ENCODE measurements around the gene ST8SIA2. TPM values are rescaled to one million over a fixed set of nuclear protein-coding genes. Genes with fewer than 3 reads are reported as not detected.

ST8SIA2 gene
- polyA plus RNA-seq, 1 of the 3 experiments (the other 2 are of a cell fraction), result 0.05 TPM

GRCh38 chr15:92480361-92480760, 86.7 kb downstream of the ST8SIA2 start:
- WGBS (ENCODE audit: low lambda C conversion rate), result 20% methylated on average over 4 of the region's 4 CpGs
- H3K9ac ChIP-seq, result no peak overlapping the region
- TF ChIP-seq NFIC (IDR thresholded peaks at IDR 0.05; ENCODE audit: borderline replicate concordance) (no peak), FOXJ3 (CRISPR knock-in tag; IDR thresholded peaks at IDR 0.05) (no peak), RAD21 (IDR thresholded peaks at IDR 0.05; ENCODE audit: low read length) (no peak), MAX (IDR thresholded peaks at IDR 0.05; ENCODE audit: low read depth) (no peak), POLR2AphosphoS5 (IDR thresholded peaks at IDR 0.05; ENCODE audit: low read depth, low read length) (no peak), JUND (IDR thresholded peaks at IDR 0.05) (no peak), TAF1 (IDR thresholded peaks at IDR 0.05; ENCODE audit: borderline replicate concordance, low read depth, low read length) (no peak), YY1 (IDR thresholded peaks at IDR 0.05; ENCODE audit: low read depth) (no peak), USF2 (IDR thresholded peaks at IDR 0.05; ENCODE audit: borderline replicate concordance, low read depth, low read length) (no peak), RCOR1 (IDR thresholded peaks at IDR 0.05; ENCODE audit: low read length) (no peak), CHD2 (IDR thresholded peaks at IDR 0.05; ENCODE audit: low read length, partially characterized antibody) (no peak), ELF1 (IDR thresholded peaks at IDR 0.05) (no peak), EZH2phosphoT487 (IDR thresholded peaks at IDR 0.05; ENCODE audit: borderline replicate concordance, low read depth) (no peak), SMC3 (IDR thresholded peaks at IDR 0.05; ENCODE audit: low read depth, low read length) (no peak), TEAD4 (IDR thresholded peaks at IDR 0.05; ENCODE audit: borderline replicate concordance, insufficient read depth) (no peak), MEF2A (IDR thresholded peaks at IDR 0.05; ENCODE audit: borderline replicate concordance, low read depth) (no peak), GABPA (IDR thresholded peaks at IDR 0.05; ENCODE audit: low read depth) (no peak), ZBTB33 (IDR thresholded peaks at IDR 0.05; ENCODE audit: borderline replicate concordance, low read depth) (no peak)
- H3K4me3 ChIP-seq (ENCODE audit: low read depth in 2 of 2, low read length in 1 of 2), result no peak overlapping the region
- H3K27ac ChIP-seq (ENCODE audit: low read depth in 2 of 2, low read length in 1 of 2), result no peak overlapping the region
- no peaks in the 10 kb centered on the region for H3K9me2 ChIP-seq
- no peaks in the 10 kb centered on the region for H3K27me3 ChIP-seq (ENCODE audit: insufficient read depth)
- no peaks in the 10 kb centered on the region for H3K36me3 ChIP-seq (replicated peaks in 1 of 2; ENCODE audit: control insufficient read depth in 1 of 2, insufficient read depth in 2 of 2, low read length in 1 of 2)
- no peaks in the 10 kb centered on the region for H3F3A ChIP-seq (replicated peaks; ENCODE audit: insufficient read depth)
- no peaks in the 10 kb centered on the region for H3K4me1 ChIP-seq (ENCODE audit: control insufficient read depth in 1 of 2, insufficient read depth in 2 of 2, low read depth in 1 of 2, low read length in 1 of 2)
- H2AFZ ChIP-seq (ENCODE audit: low read depth), result no peak overlapping the region
- 0 out of 2 replicates have a peak, but pooled peaks cover 8% of the 10 kb centered on the region for H3K9me3 ChIP-seq
- H4K20me1 ChIP-seq (ENCODE audit: insufficient read depth), result no peaks in the 10 kb centered on the region
- no peak overlapping the region for H3K4me2 ChIP-seq
- H3K79me2 ChIP-seq (ENCODE audit: insufficient read depth), result no peaks in the 10 kb centered on the region
- POLR2A ChIA-PET, result no interaction called here
- CTCF ChIA-PET, result interaction anchor here (1.4 kb wide), 1 partner anchor 383 kb away, joined by 3 read pairs; no protein-coding TSS in a partner anchor
- DNase-seq, result no peak
